HEK293T (cell line): ENCODE measurements around the gene DYNC2I2.
A peak's percentile ranks its signal among the peaks of the same experiment; 100 is the strongest.

Experiments
- FOXA1 ChIP-seq: fragments of 450-650 bp; IDR thresholded peaks from 2 replicates; pipeline ENCODE4 v1.6.1; 2016; ENCODE audit warnings: mild to moderate bottlenecking
- FOXK2 ChIP-seq: fragments of 450-650 bp; IDR thresholded peaks from 2 replicates; pipeline ENCODE4 v1.6.1; 2016; ENCODE audit warnings: mild to moderate bottlenecking
- FOXM1 ChIP-seq: fragments of 450-650 bp; IDR thresholded peaks from 2 replicates; pipeline ENCODE4 v1.6.1; 2017; ENCODE audit warnings: mild to moderate bottlenecking, borderline replicate concordance
- HDGF ChIP-seq: fragments of 450-650 bp; IDR thresholded peaks from 2 replicates; pipeline ENCODE4 v1.6.1; 2017; ENCODE audit warnings: antibody characterized with exemption, borderline replicate concordance
- LEF1 ChIP-seq: fragments of 450-650 bp; IDR thresholded peaks from 2 replicates; pipeline ENCODE4 v1.6.1; 2017; ENCODE audit warnings: mild to moderate bottlenecking, borderline replicate concordance
- NFRKB ChIP-seq: fragments of 450-650 bp; IDR thresholded peaks from 2 replicates; pipeline ENCODE4 v1.6.1; 2016; ENCODE audit warnings: mild to moderate bottlenecking, moderate library complexity
- SP1 ChIP-seq: fragments of 450-650 bp; IDR thresholded peaks from 2 replicates; pipeline ENCODE4 v1.6.1; 2017

GRCh38 chr9:128656416-128657343, at the start of gene DYNC2I2:
- TF ChIP-seq HDGF, result no peak
- TF ChIP-seq FOXA1, result no peak
- peak; percentile 99 for TF ChIP-seq NFRKB
- no peak for TF ChIP-seq SP1
- TF ChIP-seq FOXM1, result no peak
- TF ChIP-seq FOXK2, result no peak
- TF ChIP-seq LEF1, result no peak; the same call in 1 of the 2 replicates
